GM12873 (cell line): Measurements from ENCODE around the gene GPX3.

Source experiments
- TF ChIP-seq, protein P1 (sequence below): IDR thresholded peaks from 2 replicates; pipeline ENCODE4 v1.5.1; 2012; ENCODE audit warnings: low read depth, mild to moderate bottlenecking, moderate library complexity, low read length, control low read depth; ENCODE audit not compliant: insufficient read depth; ENCODE audit errors: missing control alignments

The GPX3 gene

DNA sequence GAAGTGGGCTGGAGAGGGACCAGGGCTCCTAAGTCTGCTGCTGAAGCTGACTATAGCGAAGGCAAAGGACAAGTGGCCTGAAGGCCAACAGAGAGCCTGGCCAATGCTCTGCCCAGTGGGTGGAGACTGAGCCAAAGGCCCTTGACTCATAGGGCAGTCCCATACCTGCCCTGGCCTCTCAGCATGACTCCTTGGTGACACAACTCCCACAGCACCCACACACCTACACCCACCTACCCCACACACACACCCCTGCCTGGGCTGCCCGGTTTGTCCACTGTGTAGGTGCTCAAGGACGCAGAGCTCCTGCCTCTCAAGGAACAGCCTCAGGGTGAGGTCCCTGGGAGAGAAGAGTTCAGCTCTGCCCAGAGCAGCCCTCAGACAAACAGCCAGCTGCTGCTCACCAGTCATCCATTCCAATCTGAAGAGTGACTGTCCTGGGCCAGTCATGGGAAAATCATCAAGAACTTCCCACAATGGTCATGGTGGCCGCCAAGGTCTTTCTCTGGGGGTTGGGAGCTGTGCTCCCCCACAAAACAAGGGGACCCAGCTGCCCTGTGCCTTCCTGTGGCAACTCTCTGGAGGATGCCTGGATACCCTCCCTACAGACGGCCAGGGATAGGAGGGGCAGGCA lies 55.4 kb downstream of the GPX3 start:
- TF ChIP-seq, protein P1, sequence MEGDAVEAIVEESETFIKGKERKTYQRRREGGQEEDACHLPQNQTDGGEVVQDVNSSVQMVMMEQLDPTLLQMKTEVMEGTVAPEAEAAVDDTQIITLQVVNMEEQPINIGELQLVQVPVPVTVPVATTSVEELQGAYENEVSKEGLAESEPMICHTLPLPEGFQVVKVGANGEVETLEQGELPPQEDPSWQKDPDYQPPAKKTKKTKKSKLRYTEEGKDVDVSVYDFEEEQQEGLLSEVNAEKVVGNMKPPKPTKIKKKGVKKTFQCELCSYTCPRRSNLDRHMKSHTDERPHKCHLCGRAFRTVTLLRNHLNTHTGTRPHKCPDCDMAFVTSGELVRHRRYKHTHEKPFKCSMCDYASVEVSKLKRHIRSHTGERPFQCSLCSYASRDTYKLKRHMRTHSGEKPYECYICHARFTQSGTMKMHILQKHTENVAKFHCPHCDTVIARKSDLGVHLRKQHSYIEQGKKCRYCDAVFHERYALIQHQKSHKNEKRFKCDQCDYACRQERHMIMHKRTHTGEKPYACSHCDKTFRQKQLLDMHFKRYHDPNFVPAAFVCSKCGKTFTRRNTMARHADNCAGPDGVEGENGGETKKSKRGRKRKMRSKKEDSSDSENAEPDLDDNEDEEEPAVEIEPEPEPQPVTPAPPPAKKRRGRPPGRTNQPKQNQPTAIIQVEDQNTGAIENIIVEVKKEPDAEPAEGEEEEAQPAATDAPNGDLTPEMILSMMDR = no peak

DNA sequence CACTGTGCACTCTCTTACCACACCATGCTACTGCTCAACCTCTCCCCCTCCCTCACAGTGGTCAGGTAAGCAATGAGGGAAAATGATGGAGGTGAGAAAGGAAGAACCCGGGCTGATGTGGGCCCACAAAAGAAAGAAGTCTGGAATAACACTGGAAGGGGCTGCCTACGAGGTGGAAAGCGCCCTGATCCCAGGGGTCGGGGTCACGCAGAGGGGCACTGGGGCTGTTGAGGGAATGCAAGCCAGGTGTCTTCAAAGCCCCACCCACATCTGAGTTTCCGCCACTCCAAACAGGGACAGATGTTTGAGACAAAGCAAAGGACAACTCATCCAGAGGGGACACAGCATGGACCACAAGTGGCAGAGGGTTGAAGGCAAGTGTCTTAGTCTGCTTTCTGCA lies 56.2 kb downstream of the GPX3 start:
- TF ChIP-seq, protein P1 = no peak

DNA sequence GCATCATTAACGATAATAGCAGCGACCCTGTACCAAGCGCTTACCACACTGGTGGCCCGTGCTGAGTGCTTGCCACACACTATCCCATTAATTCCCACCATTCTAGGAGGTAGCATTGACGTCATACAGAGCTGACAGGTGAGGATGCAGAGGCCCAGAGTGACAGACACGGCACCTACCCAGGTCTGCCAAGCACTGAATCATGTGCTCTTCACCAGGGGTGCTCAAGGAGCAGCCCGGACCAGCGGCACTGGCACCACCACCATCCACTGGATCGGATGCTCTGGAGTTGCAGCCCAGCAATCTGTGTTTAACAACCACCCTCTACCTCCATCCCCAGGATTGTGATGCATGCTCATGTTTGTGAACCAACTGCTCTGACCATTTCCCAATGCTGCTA lies 57.0 kb downstream of the GPX3 start:
- TF ChIP-seq, protein P1 = no peak

- TF ChIP-seq, protein P1 = no peak
Observed at GRCh38 chr5:151077967-151078366, 57.6 kb downstream of the GPX3 start.
